Measurements from ENCODE around the gene CDH4.

DNA sequence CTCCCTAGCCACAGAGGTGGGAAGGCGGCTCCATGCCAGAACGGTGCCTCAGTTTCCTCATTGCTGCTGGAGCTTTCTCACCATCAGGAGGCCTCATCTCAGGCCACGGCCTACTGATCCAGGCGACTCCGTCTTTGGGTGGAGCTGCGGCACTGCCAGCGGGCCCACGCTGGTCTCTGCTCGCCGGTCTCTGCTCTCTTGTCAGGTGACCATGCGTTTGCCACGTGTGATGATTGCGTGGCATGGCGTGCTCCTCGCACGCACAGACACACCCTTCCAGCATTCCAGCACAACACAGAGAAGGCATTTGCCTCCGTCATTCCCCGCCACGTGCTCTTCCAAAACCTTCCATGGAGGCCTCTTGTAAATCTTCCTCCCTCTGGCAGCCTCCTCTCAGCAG is 271.1 kb downstream of the CDH4 start:
- TF ChIP-seq, protein P1, sequence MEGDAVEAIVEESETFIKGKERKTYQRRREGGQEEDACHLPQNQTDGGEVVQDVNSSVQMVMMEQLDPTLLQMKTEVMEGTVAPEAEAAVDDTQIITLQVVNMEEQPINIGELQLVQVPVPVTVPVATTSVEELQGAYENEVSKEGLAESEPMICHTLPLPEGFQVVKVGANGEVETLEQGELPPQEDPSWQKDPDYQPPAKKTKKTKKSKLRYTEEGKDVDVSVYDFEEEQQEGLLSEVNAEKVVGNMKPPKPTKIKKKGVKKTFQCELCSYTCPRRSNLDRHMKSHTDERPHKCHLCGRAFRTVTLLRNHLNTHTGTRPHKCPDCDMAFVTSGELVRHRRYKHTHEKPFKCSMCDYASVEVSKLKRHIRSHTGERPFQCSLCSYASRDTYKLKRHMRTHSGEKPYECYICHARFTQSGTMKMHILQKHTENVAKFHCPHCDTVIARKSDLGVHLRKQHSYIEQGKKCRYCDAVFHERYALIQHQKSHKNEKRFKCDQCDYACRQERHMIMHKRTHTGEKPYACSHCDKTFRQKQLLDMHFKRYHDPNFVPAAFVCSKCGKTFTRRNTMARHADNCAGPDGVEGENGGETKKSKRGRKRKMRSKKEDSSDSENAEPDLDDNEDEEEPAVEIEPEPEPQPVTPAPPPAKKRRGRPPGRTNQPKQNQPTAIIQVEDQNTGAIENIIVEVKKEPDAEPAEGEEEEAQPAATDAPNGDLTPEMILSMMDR (IDR thresholded peaks at IDR 0.05): no peak
- no peak for TF ChIP-seq POLR2AphosphoS5 (IDR thresholded peaks at IDR 0.05)
